HepG2 (cell line): Measurements from ENCODE around the gene IFT43.

Source experiments
- ARID2 ChIP-seq: sonication (generic); formaldehyde crosslinking; IDR thresholded peaks from 2 replicates; pipeline ENCODE4 v1.8.1; 2022; ENCODE audit warnings: mild to moderate bottlenecking, missing genetic modification reagents, borderline replicate concordance
- ATM ChIP-seq: fragments of 450-650 bp; IDR thresholded peaks from 2 replicates; pipeline ENCODE4 v1.7.1; 2017; ENCODE audit warnings: mild to moderate bottlenecking, borderline replicate concordance
- EP300 ChIP-seq, 3 experiments: sonication (generic) in 1 of 3; formaldehyde crosslinking in 1 of 3; IDR thresholded peaks; 2 replicates each; pipeline versions ENCODE4 v1.5.1 to v1.6.1; 2011 to 2020; ENCODE audit warnings: low read depth in 2 of 3, low read length in 2 of 3, borderline replicate concordance in 1 of 3, improper control_type of control experiment in 1 of 3, mild to moderate bottlenecking in 1 of 3, missing genetic modification reagents in 1 of 3, moderate library complexity in 1 of 3
- ERF ChIP-seq: IDR thresholded peaks from 2 replicates; pipeline ENCODE4 v1.6.1; 2018; ENCODE audit warnings: missing biosample characterization, missing genetic modification reagents
- FOSL2 ChIP-seq: sonication (generic); formaldehyde crosslinking; IDR thresholded peaks from 2 replicates; pipeline ENCODE4 v1.4.0; 2020; ENCODE audit warnings: missing genetic modification reagents
- IKZF5 ChIP-seq: IDR thresholded peaks from 2 replicates; pipeline ENCODE4 v1.6.1; 2018; ENCODE audit warnings: missing genetic modification reagents, mild to moderate bottlenecking, missing compliant biosample characterization
- JUN ChIP-seq: sonication (generic); formaldehyde crosslinking; IDR thresholded peaks from 2 replicates; pipeline ENCODE4 v1.4.0; 2020; ENCODE audit warnings: mild to moderate bottlenecking, missing genetic modification reagents
- MAFK ChIP-seq, 2 experiments: IDR thresholded peaks in 1 of 2; conservative IDR thresholded peaks in 1 of 2; 2 replicates each; pipeline ENCODE4 v1.6.1; 2011; ENCODE audit warnings: improper control_type of control experiment in 2 of 2, low read length in 2 of 2
- POLR2A ChIP-seq, 2 experiments: IDR thresholded peaks; 2 replicates each; pipeline ENCODE4 v1.6.1; 2011; ENCODE audit warnings: low read depth in 2 of 2, low read length in 2 of 2, mild to moderate bottlenecking in 1 of 2, moderate library complexity in 1 of 2; ENCODE audit not compliant: insufficient read depth in 1 of 2
- TRAFD1 ChIP-seq: sonication (generic); formaldehyde crosslinking; IDR thresholded peaks from 2 replicates; pipeline ENCODE4 v1.5.1; 2020; ENCODE audit warnings: missing genetic modification reagents, mild to moderate bottlenecking, borderline replicate concordance
- ZNF547 ChIP-seq: sonication (generic); formaldehyde crosslinking; IDR thresholded peaks from 2 replicates; pipeline ENCODE4 v1.5.1; 2020; ENCODE audit warnings: mild to moderate bottlenecking, missing genetic modification reagents
- TF ChIP-seq, protein P1 (sequence below): sonication (generic); formaldehyde crosslinking; IDR thresholded peaks from 2 replicates; pipeline ENCODE4 v1.5.1; 2020; ENCODE audit warnings: mild to moderate bottlenecking, missing genetic modification reagents, moderate library complexity
- TF ChIP-seq, protein P2 (sequence below): sonication (generic); formaldehyde crosslinking; IDR thresholded peaks from 2 replicates; pipeline ENCODE4 v1.5.0; 2020; ENCODE audit warnings: mild to moderate bottlenecking, missing genetic modification reagents, moderate library complexity
- TF ChIP-seq, protein P3 (sequence below): IDR thresholded peaks from 2 replicates; pipeline ENCODE4 v1.6.1; 2012; ENCODE audit warnings: inconsistent platforms

DNA sequence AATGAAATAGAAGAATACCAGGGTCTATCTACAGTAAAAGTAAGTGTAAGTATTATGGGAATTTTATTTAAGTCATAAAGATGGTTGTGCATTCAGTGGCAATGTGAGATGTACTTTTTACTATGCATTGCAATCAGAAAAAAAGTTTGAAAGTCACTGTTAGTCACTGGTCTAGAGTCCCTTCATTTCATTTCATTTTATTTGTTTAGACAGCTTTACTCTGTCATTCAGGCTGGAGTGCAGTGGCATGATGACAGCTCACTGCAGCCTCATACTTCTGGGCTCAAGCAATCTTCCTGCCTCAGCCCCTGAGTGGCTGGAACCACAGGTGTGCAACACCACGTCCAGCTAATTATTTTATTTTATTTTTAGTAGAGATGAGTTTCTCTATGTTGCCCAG, 46.4 kb upstream of the IFT43 start:
- TF ChIP-seq, protein P1, sequence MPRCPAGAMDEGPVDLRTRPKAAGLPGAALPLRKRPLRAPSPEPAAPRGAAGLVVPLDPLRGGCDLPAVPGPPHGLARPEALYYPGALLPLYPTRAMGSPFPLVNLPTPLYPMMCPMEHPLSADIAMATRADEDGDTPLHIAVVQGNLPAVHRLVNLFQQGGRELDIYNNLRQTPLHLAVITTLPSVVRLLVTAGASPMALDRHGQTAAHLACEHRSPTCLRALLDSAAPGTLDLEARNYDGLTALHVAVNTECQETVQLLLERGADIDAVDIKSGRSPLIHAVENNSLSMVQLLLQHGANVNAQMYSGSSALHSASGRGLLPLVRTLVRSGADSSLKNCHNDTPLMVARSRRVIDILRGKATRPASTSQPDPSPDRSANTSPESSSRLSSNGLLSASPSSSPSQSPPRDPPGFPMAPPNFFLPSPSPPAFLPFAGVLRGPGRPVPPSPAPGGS (CRISPR knock-in tag): no peak
- TF ChIP-seq TRAFD1 (CRISPR knock-in tag): no peak
- TF ChIP-seq FOSL2 (CRISPR knock-in tag): no peak
- TF ChIP-seq, protein P2, sequence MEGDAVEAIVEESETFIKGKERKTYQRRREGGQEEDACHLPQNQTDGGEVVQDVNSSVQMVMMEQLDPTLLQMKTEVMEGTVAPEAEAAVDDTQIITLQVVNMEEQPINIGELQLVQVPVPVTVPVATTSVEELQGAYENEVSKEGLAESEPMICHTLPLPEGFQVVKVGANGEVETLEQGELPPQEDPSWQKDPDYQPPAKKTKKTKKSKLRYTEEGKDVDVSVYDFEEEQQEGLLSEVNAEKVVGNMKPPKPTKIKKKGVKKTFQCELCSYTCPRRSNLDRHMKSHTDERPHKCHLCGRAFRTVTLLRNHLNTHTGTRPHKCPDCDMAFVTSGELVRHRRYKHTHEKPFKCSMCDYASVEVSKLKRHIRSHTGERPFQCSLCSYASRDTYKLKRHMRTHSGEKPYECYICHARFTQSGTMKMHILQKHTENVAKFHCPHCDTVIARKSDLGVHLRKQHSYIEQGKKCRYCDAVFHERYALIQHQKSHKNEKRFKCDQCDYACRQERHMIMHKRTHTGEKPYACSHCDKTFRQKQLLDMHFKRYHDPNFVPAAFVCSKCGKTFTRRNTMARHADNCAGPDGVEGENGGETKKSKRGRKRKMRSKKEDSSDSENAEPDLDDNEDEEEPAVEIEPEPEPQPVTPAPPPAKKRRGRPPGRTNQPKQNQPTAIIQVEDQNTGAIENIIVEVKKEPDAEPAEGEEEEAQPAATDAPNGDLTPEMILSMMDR (CRISPR knock-in tag): no peak
- TF ChIP-seq, protein P3, sequence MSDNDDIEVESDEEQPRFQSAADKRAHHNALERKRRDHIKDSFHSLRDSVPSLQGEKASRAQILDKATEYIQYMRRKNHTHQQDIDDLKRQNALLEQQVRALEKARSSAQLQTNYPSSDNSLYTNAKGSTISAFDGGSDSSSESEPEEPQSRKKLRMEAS: no peak
- no peak for TF ChIP-seq IKZF5 (CRISPR knock-in tag)
- TF ChIP-seq ERF (CRISPR knock-in tag): no peak
- TF ChIP-seq ARID2: no peak
- TF ChIP-seq JUN: no peak
- TF ChIP-seq ATM: no peak
- TF ChIP-seq ZNF547 (CRISPR knock-in tag): no peak
- no peak for TF ChIP-seq MAFK (conservative IDR thresholded peaks at IDR 0.05 in 1 of 2, IDR thresholded peaks at IDR 0.05 in 1 of 2; ENCODE audit: low read length in 2 of 2)
- no peak for TF ChIP-seq POLR2A (IDR thresholded peaks at IDR 0.05; ENCODE audit: insufficient read depth in 1 of 2, low read depth in 2 of 2, low read length in 2 of 2)
- TF ChIP-seq EP300 (IDR thresholded peaks at IDR 0.05; ENCODE audit: low read depth in 2 of 2, low read length in 2 of 2): no peak
- TF ChIP-seq EP300 (CRISPR knock-in tag; IDR thresholded peaks at IDR 0.05; ENCODE audit: borderline replicate concordance): no peak
